Stimulated activated naive CD8-positive, alpha-beta T cell treated with anti-CD3 and anti-CD28 coated beads, Interleukin-15, Interleukin-2, amounts not matched to agents 100 ng/mL and 50 ng/mL, for 24 hours (primary cell): Measurements from ENCODE around the gene ADGRB2.
"Not testable (repeated sequence)": the region's sequence is repeated elsewhere in the genome, so short reads cannot be mapped to it uniquely, and the experiment has no call there.

ENCODE experiments used
- H3K27ac Mint-ChIP-seq: one replicate; pipeline ENCODE4 v1.8.0; 2021; ENCODE audit warnings: mild to moderate bottlenecking, mixed read lengths
- H3K27me3 Mint-ChIP-seq: one replicate; pipeline ENCODE4 v1.8.0; 2021; ENCODE audit warnings: mixed read lengths
- H3K36me3 Mint-ChIP-seq: one replicate; pipeline ENCODE4 v1.8.0; 2021; ENCODE audit warnings: low read depth, mixed read lengths
- H3K4me1 Mint-ChIP-seq: one replicate; pipeline ENCODE4 v1.8.0; 2021; ENCODE audit warnings: low read depth, mixed read lengths
- H3K4me3 Mint-ChIP-seq: one replicate; pipeline ENCODE4 v1.8.0; 2021; ENCODE audit warnings: mild to moderate bottlenecking, mixed read lengths
- H3K9me3 Mint-ChIP-seq: one replicate; pipeline ENCODE4 v1.8.0; 2021; ENCODE audit warnings: mixed read lengths

The ADGRB2 gene

DNA sequence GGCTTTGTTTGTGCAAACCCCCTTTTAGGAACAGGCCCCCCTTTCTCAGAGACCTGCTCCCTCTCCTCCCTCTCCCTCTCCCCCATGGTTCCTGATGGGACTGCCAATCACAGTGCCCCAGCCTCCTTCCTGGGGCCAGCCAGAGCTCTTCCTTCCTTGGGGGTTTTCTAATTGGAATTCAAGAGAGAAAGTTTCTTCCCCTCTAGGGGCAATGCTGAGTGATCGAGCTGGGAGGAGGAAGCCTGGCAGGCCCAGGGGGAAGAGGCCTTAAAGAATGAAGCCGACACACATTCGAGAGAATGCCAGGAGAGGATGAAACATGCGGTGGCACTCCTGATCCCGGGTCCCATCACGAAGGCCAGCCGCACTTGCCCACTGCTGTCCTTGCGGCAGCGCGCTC, 39.0 kb downstream of the ADGRB2 start:
- Mint-ChIP-seq H3K27ac (no peak overlapping the region), H3K36me3 (no peaks in the 10 kb centered on the region), H3K4me1 (no peaks in the 10 kb centered on the region), H3K9me3 (no peaks in the 10 kb centered on the region), H3K4me3 (no peak overlapping the region), H3K27me3 (peaks cover 5% of the 10 kb centered on the region)

DNA sequence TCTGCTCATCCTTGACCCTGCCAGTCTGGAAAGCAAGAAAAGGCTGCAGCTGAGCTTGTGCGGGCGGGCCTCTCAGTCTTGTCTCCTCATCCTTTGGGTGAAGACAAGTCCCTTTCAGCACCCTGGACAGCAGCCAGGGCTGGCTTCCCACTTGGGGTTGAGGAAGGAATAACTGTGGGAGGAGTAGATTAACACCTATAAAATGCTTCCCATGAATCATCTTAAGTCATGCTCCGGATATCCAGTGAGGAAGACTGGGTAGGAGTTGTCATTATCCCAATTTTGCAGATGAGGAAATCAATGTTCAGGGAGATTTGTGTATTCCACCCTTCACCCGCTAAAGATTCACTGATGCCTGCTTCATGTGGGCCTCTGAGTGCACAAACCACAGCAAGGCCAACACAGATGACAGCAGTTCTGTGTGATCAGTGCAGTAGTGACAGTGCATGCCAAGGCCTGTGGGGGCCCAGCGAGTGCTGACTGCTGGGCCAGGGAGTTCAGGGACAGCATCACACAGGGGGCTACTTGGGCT, 40.2 kb downstream of the ADGRB2 start:
- H3K4me1 Mint-ChIP-seq: no peaks in the 10 kb centered on the region
- H3K27ac Mint-ChIP-seq: no peak overlapping the region
- no peak overlapping the region for H3K4me3 Mint-ChIP-seq
- no peaks in the 10 kb centered on the region for H3K36me3 Mint-ChIP-seq
- no peaks in the 10 kb centered on the region for H3K9me3 Mint-ChIP-seq
- H3K27me3 Mint-ChIP-seq: peaks cover 9% of the 10 kb centered on the region

DNA sequence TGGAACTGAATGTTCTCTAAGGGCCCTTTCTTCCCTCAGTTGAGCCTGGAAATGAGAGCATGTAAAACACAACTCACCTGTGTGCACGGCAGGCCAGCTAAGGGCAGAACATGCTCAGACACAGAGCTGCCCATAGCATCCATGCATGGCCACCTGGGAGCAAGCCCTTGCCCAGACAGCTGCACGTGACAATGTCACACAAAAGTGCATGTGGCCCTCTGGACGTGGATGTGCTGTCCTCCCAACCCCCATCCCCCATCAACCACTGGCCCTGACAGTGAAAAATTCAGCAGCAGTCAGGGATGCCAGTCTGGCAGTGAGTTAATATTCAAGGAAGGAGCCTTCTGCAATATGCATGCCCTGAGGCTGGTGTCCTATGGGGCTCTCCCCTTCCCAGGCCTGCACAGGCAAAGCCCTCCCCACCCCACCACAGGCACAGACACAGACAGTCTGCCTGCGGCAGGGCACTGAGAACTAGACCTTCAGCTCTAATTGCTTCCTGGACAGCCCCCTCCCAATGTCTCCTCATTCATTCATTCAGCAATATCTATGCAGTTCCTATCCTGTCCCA, 45.7 kb downstream of the ADGRB2 start:
- H3K36me3 Mint-ChIP-seq: no peaks in the 10 kb centered on the region
- H3K4me1 Mint-ChIP-seq: peaks cover 9% of the 10 kb centered on the region
- H3K27ac Mint-ChIP-seq: no peak overlapping the region
- H3K4me3 Mint-ChIP-seq: no peak overlapping the region
- H3K27me3 Mint-ChIP-seq: peaks cover 46% of the 10 kb centered on the region
- H3K9me3 Mint-ChIP-seq: no peaks in the 10 kb centered on the region

DNA sequence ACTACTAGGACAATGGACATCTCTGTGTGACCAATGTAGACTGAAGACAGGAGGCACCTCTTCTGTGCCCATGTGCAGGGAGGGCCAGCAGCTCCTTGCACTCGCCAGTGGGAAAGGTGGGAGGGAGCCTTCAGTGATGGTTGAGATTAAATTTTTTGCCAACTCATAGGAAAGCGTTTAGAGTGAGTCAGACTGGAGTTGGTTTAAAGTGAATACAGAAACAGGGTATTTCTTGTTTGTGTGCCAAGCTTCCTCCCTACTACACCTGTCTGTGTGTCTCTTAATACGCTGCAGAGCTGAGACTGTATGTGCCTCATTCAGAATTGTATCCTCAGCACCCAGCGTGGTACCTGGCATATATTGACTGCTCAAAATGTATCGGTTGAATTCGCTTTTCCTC, 46.8 kb downstream of the ADGRB2 start:
- no peaks in the 10 kb centered on the region for H3K9me3 Mint-ChIP-seq
- peaks cover 9% of the 10 kb centered on the region for H3K4me1 Mint-ChIP-seq
- H3K27ac Mint-ChIP-seq: no peak overlapping the region
- H3K4me3 Mint-ChIP-seq: no peak overlapping the region
- H3K36me3 Mint-ChIP-seq: no peaks in the 10 kb centered on the region
- peaks cover 54% of the 10 kb centered on the region for H3K27me3 Mint-ChIP-seq

DNA sequence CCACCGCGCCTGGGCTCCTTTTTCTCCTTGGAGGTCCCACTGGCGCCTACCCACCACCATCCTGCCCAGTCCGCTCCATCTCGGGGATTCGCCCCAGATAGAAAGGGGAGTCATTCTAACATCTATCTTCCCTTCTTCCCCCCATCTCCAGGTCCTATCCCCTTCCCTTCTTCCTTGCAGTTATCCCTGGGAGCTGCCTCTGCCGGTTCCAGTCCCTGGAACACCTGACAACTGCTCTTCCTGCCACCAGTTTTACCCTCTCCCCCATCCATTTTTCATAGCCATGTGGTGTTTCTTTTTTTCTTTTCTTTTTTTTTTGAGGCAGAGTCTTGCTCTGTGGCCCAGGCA, 48.3 kb downstream of the ADGRB2 start:
- Mint-ChIP-seq H3K36me3 (no peaks in the 10 kb centered on the region), H3K9me3 (no peaks in the 10 kb centered on the region), H3K27ac (no peak overlapping the region), H3K4me3 (no peak overlapping the region), H3K4me1 (peaks cover 9% of the 10 kb centered on the region), H3K27me3 (peaks cover 55% of the 10 kb centered on the region)

DNA sequence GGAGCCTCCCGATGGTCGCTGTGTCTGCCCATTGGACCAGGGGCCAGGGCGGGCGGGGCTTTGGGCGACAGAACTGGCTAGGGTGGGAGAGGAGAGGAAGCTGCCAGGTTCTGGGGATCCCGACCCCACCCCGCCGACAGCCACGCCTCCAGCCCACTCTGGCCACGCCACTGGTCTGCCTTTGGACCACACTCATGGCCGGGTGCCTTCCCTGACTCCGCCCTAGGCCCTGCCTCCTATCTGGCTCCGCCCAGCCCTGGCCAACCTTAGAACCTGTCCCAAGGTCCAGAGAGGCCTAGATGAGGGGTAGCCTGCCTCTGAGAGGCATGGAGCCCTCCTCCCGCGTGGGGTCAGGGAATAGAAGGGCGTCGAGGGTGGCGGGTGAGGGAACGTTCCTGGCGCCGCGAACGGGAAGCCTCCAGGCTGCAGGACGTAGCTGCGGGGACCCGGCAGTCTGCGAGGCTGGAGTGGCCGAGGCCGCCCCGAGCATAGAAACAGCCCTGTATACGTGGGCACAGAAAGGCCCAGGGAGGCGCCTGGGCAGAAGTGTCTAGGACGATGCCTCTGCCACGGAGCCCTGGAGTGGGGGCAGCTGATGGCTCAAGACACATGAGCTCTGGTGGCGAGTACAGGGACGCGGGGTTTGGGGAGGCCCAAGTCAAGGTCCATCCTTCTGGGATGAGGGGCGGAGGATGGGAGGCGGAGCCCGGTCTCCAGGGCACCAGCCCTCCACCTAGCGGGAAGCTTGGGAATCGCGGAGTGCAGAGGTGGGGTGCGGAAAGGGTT, 48.9 kb downstream of the ADGRB2 start:
- H3K27me3 Mint-ChIP-seq: peaks cover 55% of the 10 kb centered on the region

DNA sequence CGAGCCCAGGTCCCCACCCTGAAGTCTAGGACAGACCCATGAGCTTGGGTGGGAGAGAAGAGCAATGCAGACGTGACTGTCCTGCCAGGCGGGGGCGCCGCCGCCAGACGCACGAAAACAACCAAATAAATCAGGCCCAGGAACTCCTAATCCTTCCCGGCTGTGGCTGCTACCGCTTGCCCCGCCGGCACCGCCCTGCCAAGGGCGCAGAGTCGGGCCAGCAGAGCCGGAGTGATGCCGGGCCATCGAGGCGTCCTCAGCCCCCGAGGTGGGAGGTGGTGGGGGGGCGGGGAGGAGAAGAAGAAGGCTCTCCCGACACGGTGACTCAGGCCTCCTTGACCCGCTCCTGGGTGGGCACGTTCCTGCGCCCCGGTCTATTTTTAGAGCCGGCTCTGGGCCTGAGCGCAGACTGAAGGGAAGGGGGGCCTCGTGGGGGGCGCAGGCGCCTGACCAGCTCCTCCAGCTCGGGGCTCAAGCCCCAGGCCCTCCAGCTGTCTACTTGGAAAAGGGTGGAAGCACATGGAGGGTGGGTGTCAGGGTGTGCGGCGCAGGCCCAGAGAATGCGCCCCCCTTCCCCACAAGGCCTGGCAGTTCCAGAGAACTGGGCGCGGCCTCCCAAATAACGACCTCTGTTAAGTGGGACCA, 49.6 kb downstream of the ADGRB2 start:
- H3K27me3 Mint-ChIP-seq: peaks cover 52% of the 10 kb centered on the region
- H3K4me1 Mint-ChIP-seq: peaks cover 9% of the 10 kb centered on the region
- no peaks in the 10 kb centered on the region for H3K9me3 Mint-ChIP-seq
- H3K36me3 Mint-ChIP-seq: no peaks in the 10 kb centered on the region
- peak overlapping the region; percentile 47 for H3K4me3 Mint-ChIP-seq
- H3K27ac Mint-ChIP-seq: no peak overlapping the region

More for the DNA sequence above, 48.9 kb downstream of the ADGRB2 start:
- H3K4me1 Mint-ChIP-seq: peaks cover 9% of the 10 kb centered on the region
- no peaks in the 10 kb centered on the region for H3K36me3 Mint-ChIP-seq
- no peaks in the 10 kb centered on the region for H3K9me3 Mint-ChIP-seq
- H3K4me3 Mint-ChIP-seq: peak overlapping the region; percentile 58
- H3K27ac Mint-ChIP-seq: no peak overlapping the region

DNA sequence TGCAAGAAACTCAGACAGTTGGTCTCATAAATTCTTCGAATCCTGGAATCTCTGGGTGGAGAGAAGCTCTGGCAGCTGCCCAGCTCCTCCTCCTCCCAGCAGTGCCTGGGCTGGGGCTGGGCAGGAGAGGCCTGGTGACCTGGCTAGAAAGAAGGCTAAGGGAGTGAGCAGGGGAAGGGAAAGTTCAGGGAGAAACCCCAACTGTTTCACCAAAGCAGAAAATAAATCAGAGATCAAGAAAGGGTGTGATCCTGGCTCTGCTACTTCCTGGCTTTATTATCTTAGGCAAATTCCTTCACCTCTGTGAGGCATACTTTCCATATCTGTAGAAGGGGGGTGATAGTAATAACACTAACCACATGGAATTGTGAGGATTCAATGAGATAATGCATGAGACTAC, 51.5 kb downstream of the ADGRB2 start:
- Mint-ChIP-seq H3K27me3 (peaks cover 55% of the 10 kb centered on the region), H3K9me3 (no peaks in the 10 kb centered on the region), H3K36me3 (no peaks in the 10 kb centered on the region), H3K27ac (no peak overlapping the region), H3K4me1 (peaks cover 18% of the 10 kb centered on the region), H3K4me3 (no peak overlapping the region)

DNA sequence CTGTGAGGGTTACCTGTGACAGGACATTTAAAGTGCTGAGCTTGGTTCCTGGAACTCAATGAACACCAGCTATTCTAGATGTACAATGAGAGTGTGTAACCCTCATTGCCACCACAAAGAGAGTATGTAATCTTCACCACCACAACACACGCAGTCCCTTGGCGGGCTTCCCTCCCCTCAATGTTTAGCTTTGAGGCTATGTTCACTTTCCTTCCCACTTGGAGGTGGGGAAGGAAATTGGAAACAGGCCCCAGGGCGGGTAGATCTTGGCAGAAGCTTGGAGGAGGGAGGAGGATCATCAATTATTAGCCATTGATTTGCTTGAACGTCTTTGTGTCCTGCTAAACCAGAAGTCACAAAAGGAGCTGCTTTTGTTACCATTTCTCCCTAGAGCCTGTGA, 52.1 kb downstream of the ADGRB2 start:
- H3K4me1 Mint-ChIP-seq: peaks cover 23% of the 10 kb centered on the region
- H3K4me3 Mint-ChIP-seq: no peak overlapping the region
- H3K36me3 Mint-ChIP-seq: no peaks in the 10 kb centered on the region
- H3K27ac Mint-ChIP-seq: no peak overlapping the region
- H3K9me3 Mint-ChIP-seq: no peaks in the 10 kb centered on the region
- H3K27me3 Mint-ChIP-seq: peaks cover 54% of the 10 kb centered on the region

DNA sequence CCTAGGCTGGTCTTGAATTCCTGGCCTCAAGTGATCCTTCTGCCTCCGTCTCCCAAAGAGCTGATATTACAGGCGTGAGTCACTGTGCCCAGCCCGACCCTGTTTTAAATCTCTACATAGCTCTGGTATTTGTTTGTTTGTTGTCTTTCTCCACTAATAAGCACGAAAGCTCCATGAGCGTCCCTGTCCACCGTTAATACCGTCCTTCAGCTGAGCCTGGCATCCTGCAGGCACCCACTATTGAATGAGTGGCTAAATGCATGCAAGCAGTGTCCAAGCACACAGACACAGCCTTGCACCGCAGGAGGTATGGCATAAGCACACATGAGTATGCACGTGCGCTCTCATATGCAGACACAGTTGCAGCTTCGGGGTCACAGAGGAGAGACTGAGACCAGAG, 55.8 kb downstream of the ADGRB2 start:
- no peaks in the 10 kb centered on the region for H3K9me3 Mint-ChIP-seq
- H3K4me1 Mint-ChIP-seq: peaks cover 37% of the 10 kb centered on the region
- H3K4me3 Mint-ChIP-seq: no peak overlapping the region
- H3K27me3 Mint-ChIP-seq: peaks cover 53% of the 10 kb centered on the region
- H3K36me3 Mint-ChIP-seq: no peaks in the 10 kb centered on the region
- no peak overlapping the region for H3K27ac Mint-ChIP-seq

DNA sequence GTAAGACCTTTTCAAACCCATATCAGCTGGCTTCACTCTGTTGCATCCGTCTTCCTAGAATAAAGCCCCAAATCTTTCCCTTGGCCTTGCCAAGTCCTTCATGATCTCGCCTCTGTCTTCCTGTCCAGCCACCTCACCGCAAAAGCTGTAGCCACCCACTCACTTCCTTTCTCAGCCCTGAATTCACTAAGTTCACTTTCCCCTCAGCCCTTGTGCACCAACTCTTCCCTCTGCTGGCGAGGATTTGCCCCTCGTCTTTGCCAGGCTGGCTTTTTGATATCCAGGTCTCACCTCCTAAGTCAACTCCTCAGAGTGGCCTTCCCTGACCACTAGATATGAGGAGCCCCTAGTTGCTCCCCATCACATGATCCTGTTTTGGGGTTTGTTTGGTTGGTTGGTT, 56.4 kb downstream of the ADGRB2 start:
- Mint-ChIP-seq H3K36me3 (no peaks in the 10 kb centered on the region), H3K9me3 (no peaks in the 10 kb centered on the region), H3K4me1 (peaks cover 37% of the 10 kb centered on the region), H3K27me3 (peaks cover 53% of the 10 kb centered on the region), H3K27ac (peak overlapping the region; percentile 3), H3K4me3 (peak overlapping the region; percentile 0)

DNA sequence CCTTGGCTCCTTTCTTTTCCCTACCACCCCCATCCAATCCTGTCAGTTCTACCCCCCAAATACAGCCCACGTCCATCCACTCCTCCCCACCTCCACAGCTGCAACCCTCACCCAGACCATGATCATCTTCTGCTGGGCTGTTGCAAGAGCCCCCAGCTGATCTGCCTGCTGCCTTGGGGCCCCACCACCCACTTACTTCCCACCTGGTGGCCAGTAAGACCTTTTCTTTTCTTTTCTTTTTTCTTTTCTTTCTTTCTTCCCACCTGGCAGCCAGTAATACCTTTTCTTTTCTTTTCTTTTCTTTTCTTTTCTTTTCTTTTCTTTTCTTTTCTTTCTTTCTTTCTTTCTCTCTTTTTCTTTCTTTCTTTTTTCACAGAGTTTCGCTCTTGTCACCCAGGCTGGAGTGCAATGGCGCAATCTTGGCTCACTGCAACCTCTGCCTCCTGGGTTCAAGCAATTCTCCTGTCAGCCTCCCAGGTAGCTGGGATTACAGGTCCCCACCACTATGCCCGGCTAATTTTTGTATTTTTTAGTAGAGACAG, 57.0 kb downstream of the ADGRB2 start:
- not testable (repeated sequence) for H3K9me3 Mint-ChIP-seq, H3K27ac Mint-ChIP-seq, H3K36me3 Mint-ChIP-seq
- Mint-ChIP-seq H3K27me3 (peaks cover 50% of the 10 kb centered on the region), H3K4me3 (peak overlapping the region; percentile 0), H3K4me1 (peaks cover 37% of the 10 kb centered on the region)

DNA sequence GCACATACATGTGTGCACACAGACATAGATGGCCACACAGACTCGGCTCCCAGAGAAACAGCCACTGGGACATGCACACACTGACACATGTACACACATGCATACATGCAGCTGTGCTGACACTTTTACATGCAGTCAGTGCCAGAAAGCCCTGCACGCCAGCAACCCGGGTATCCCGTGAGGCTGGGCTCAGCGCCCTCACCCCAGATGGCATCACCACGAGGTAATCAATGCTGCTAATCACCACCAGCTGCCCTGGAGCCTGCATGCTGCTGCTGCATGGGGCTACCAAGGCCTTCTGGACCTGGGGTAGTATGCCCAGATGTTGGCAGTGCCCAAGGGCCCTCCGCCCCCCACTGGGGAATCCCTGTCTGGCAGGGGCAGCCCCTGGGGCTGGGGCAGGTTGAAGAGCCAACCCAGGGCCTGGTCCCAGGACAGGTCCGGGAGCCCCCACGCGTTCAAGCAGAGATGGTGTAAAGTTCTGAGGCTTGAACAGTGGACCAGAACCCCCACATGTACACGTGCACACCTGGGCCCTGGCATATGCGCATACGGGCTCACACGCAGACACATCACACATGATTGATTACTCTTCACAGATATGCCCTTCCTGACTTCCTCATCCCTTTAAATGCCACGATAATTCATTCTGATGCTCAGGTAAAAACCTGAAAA, 57.6 kb downstream of the ADGRB2 start:
- H3K27ac Mint-ChIP-seq: no peak overlapping the region
- H3K4me3 Mint-ChIP-seq: no peak overlapping the region
- H3K27me3 Mint-ChIP-seq: peaks cover 53% of the 10 kb centered on the region

DNA sequence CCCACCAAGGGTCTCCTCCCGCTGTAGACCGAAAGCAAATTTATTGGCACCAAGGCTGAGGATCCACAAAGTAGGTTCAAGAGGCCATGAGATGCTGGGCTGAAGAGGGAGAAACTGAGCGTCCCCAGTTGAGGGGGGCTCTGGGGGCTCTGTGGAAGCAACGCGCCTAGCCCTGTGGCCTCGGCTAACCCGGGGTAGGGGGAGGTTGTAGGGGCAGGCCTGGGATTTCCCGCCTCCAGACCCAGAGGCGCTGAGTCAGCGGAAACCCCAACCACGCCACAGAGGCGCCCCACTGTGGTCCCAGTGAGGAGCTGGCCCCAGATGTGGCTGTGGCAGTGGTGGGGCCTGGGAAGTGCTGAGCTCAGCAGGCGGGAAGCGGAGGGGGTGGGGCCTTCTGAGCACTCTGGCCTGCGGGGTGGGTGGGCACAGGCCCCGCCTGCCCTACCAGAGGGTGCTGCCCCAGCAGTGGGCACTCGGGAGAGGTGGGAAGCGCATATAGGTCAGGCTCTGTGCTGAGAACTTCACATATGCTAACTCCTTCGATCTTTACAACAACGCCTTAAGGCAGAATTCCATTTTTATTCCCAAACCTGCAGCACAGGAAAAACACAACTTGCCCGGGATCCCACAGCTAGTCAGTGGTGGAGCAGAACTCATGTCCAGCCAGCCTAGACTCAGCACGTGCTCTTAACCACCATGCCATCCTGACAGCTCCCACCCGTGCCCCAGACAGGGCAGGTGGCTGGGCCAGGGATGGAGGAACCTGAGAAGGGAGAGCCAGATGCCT, 58.9 kb downstream of the ADGRB2 start:
- H3K4me3 Mint-ChIP-seq: no peak overlapping the region
- H3K27ac Mint-ChIP-seq: no peak overlapping the region
- peaks cover 53% of the 10 kb centered on the region for H3K27me3 Mint-ChIP-seq
- H3K4me1 Mint-ChIP-seq: peaks cover 47% of the 10 kb centered on the region
- no peaks in the 10 kb centered on the region for H3K9me3 Mint-ChIP-seq
- no peaks in the 10 kb centered on the region for H3K36me3 Mint-ChIP-seq

More for the DNA sequence above, 57.6 kb downstream of the ADGRB2 start:
- Mint-ChIP-seq H3K4me1 (peaks cover 37% of the 10 kb centered on the region), H3K36me3 (no peaks in the 10 kb centered on the region), H3K9me3 (no peaks in the 10 kb centered on the region)
